K562 (cell line): Measurements from ENCODE around the gene ILF2. TPM values are rescaled to one million over a fixed set of nuclear protein-coding genes. Genes with fewer than 3 reads are reported as not detected.

Source experiments
- ARID2 ChIP-seq: fragments of 450-650 bp; IDR thresholded peaks from 2 replicates; pipeline ENCODE4 v1.6.1; 2017; ENCODE audit warnings: antibody characterized with exemption, mild to moderate bottlenecking
- BRD9 ChIP-seq: fragments of 450-650 bp; IDR thresholded peaks from 2 replicates; pipeline ENCODE4 v1.6.1; 2018; ENCODE audit warnings: low read depth; ENCODE audit not compliant: partially characterized antibody
- CBX2 ChIP-seq: fragments of 200-600 bp; sonication (generic); IDR thresholded peaks from one replicate; pipeline ENCODE4 v1.6.1; 2012; ENCODE audit warnings: mild to moderate bottlenecking, low read length, inconsistent platforms; ENCODE audit not compliant: insufficient read depth, poor library complexity, severe bottlenecking
- CGGBP1 ChIP-seq: fragments of 250-450 bp; sonication (Bioruptor Pico); IDR thresholded peaks from 2 replicates; pipeline ENCODE4 v1.9.0; 2021; ENCODE audit warnings: mild to moderate bottlenecking
- CLOCK ChIP-seq: fragments of 250-450 bp; sonication (Bioruptor Pico); IDR thresholded peaks from 2 replicates; pipeline ENCODE4 v1.4.0; 2020; ENCODE audit warnings: mild to moderate bottlenecking, moderate library complexity, borderline replicate concordance
- MECOM ChIP-seq: fragments of 250-450 bp; sonication (Bioruptor Pico); IDR thresholded peaks from 2 replicates; pipeline ENCODE4 v1.8.0; 2022; ENCODE audit warnings: inconsistent platforms
- PHF21A ChIP-seq: fragments of 450-650 bp; IDR thresholded peaks from 2 replicates; pipeline ENCODE4 v1.6.1; 2017; ENCODE audit warnings: low read depth, borderline replicate concordance
- POLR2H ChIP-seq: IDR thresholded peaks from 2 replicates; pipeline ENCODE4 v1.6.1; 2016; ENCODE audit warnings: missing genetic modification characterization, low read depth, mild to moderate bottlenecking, control low read depth, missing compliant biosample characterization, moderate library complexity
- RFX7 ChIP-seq: fragments of 250-450 bp; sonication (Bioruptor Pico); IDR thresholded peaks from 2 replicates; pipeline ENCODE4 v1.5.1; 2021; ENCODE audit warnings: mild to moderate bottlenecking
- SIRT6 ChIP-seq: IDR thresholded peaks from one replicate; pipeline ENCODE4 v1.6.1; 2012; ENCODE audit warnings: low read depth, mild to moderate bottlenecking, control low read depth, inconsistent platforms, low read length, moderate library complexity
- SMAD3 ChIP-seq: fragments of 450-650 bp; formaldehyde crosslinking; conservative IDR thresholded peaks from 2 replicates; pipeline ENCODE4 v1.4.0; 2020; ENCODE audit warnings: mild to moderate bottlenecking
- U2AF1 ChIP-seq: fragments of 200-400 bp; formaldehyde crosslinking; optimal IDR thresholded peaks from 2 replicates; pipeline ENCODE3; 2017; ENCODE audit warnings: mild to moderate bottlenecking, low read depth, low read length, moderate library complexity
- ZBTB17 ChIP-seq: fragments of 450-650 bp; formaldehyde crosslinking; IDR thresholded peaks from 2 replicates; pipeline ENCODE4 v1.4.0; 2020; ENCODE audit warnings: mild to moderate bottlenecking
- polyA plus RNA-seq, 8 experiments: library from polyadenylated mRNA; depleted of rRNA in 4 of 8; stranded (reverse) in 5 of 8; unstranded in 3 of 8; fragments of >200 nt; fragmentation: Nextera tagmentation in 2 of 8; fragmentation: Illumina TruSeq in 1 of 8; extraction: Ambion mirVana in 2 of 8; extraction: Trizol in 1 of 8; gene quantifications; 2 replicates each; pipeline versions ENCODE4 v1.2.1 to v1.2.3, GENCODE V29; 2011 to 2014; ENCODE audit warnings: inconsistent platforms in 1 of 8, missing spikeins in 1 of 8
- total RNA-seq, 7 experiments: library from RNA; depleted of rRNA in 6 of 7; stranded (reverse); fragments of >200 nt in 6 of 7; fragmentation: Illumina TruSeq in 2 of 7; extraction: Trizol in 2 of 7; gene quantifications; 2 replicates each; pipeline versions ENCODE4 v1.2.1 to v1.2.3, GENCODE V29; 2011 to 2021; ENCODE audit warnings: low replicate concordance in 1 of 7
- TF ChIP-seq, protein P1 (sequence below), 2 experiments: fragments of 450-650 bp; conservative IDR thresholded peaks; 2 replicates each; pipeline ENCODE4 v1.6.1; 2017; ENCODE audit warnings: mild to moderate bottlenecking in 2 of 2, moderate library complexity in 2 of 2
- TF ChIP-seq, protein P2 (sequence below): fragments of 250-450 bp; sonication (Bioruptor Pico); IDR thresholded peaks from 2 replicates; pipeline ENCODE4 v1.8.0; 2021; ENCODE audit warnings: moderate library complexity, mild to moderate bottlenecking, inconsistent platforms
- TF ChIP-seq, protein P3 (sequence below): fragments of 150-350 bp; IDR thresholded peaks from 2 replicates; pipeline ENCODE4 v1.6.1; 2014; ENCODE audit warnings: low read depth, mild to moderate bottlenecking, low read length, borderline replicate concordance

Gene ILF2
- total and polyA plus RNA-seq, 9 of the 15 experiments (the other 6 are each of a cell fraction or from before 2014, with no cell fraction given) = 282 to 726 (median 474) TPM

GRCh38 chr1:153616144-153616916 lies 54.5 kb downstream of the ILF2 start, which contains the start of gene S100A14 (continued):
- TF ChIP-seq CGGBP1 (CRISPR knock-in tag) (no peak), PHF21A (no peak), SMAD3 (CRISPR knock-in tag) (no peak), CLOCK (no peak), MECOM (CRISPR knock-in tag) (no peak), ZBTB17 (CRISPR knock-in tag) (no peak), POLR2H (no peak), SIRT6 (no peak), ARID2 (no peak), RFX7 (CRISPR knock-in tag) (no peak), U2AF1 (no peak), CBX2 (no peak), BRD9 (no peak)
- TF ChIP-seq, protein P1, sequence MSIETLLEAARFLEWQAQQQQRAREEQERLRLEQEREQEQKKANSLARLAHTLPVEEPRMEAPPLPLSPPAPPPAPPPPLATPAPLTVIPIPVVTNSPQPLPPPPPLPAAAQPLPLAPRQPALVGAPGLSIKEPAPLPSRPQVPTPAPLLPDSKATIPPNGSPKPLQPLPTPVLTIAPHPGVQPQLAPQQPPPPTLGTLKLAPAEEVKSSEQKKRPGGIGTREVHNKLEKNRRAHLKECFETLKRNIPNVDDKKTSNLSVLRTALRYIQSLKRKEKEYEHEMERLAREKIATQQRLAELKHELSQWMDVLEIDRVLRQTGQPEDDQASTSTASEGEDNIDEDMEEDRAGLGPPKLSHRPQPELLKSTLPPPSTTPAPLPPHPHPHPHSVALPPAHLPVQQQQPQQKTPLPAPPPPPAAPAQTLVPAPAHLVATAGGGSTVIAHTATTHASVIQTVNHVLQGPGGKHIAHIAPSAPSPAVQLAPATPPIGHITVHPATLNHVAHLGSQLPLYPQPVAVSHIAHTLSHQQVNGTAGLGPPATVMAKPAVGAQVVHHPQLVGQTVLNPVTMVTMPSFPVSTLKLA (conservative IDR thresholded peaks at IDR 0.05) = peak in 1 of 2 experiments; percentile 50; a peak in 2 of 4 replicates
- TF ChIP-seq, protein P2, sequence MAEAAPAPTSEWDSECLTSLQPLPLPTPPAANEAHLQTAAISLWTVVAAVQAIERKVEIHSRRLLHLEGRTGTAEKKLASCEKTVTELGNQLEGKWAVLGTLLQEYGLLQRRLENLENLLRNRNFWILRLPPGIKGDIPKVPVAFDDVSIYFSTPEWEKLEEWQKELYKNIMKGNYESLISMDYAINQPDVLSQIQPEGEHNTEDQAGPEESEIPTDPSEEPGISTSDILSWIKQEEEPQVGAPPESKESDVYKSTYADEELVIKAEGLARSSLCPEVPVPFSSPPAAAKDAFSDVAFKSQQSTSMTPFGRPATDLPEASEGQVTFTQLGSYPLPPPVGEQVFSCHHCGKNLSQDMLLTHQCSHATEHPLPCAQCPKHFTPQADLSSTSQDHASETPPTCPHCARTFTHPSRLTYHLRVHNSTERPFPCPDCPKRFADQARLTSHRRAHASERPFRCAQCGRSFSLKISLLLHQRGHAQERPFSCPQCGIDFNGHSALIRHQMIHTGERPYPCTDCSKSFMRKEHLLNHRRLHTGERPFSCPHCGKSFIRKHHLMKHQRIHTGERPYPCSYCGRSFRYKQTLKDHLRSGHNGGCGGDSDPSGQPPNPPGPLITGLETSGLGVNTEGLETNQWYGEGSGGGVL = no peak
- TF ChIP-seq, protein P3, sequence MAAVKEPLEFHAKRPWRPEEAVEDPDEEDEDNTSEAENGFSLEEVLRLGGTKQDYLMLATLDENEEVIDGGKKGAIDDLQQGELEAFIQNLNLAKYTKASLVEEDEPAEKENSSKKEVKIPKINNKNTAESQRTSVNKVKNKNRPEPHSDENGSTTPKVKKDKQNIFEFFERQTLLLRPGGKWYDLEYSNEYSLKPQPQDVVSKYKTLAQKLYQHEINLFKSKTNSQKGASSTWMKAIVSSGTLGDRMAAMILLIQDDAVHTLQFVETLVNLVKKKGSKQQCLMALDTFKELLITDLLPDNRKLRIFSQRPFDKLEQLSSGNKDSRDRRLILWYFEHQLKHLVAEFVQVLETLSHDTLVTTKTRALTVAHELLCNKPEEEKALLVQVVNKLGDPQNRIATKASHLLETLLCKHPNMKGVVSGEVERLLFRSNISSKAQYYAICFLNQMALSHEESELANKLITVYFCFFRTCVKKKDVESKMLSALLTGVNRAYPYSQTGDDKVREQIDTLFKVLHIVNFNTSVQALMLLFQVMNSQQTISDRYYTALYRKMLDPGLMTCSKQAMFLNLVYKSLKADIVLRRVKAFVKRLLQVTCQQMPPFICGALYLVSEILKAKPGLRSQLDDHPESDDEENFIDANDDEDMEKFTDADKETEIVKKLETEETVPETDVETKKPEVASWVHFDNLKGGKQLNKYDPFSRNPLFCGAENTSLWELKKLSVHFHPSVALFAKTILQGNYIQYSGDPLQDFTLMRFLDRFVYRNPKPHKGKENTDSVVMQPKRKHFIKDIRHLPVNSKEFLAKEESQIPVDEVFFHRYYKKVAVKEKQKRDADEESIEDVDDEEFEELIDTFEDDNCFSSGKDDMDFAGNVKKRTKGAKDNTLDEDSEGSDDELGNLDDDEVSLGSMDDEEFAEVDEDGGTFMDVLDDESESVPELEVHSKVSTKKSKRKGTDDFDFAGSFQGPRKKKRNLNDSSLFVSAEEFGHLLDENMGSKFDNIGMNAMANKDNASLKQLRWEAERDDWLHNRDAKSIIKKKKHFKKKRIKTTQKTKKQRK = no peak
